ENCODE results near the gene PRKG1. TPM values are rescaled to one million over a fixed set of nuclear protein-coding genes. Genes with fewer than 3 reads are reported as not detected.

PRKG1 gene
- total RNA-seq, 4 donors from 2014 or later: 24.0 to 89.1 (median 45.7) TPM

- no peak overlapping the region for H3K4me3 ChIP-seq
- no peak for TF ChIP-seq CTCF (IDR thresholded peaks at IDR 0.05)
- no peak for TF ChIP-seq POLR2A (IDR thresholded peaks at IDR 0.05)
- DNase-seq: no peak
- no peaks in the 10 kb centered on the region for H3K27me3 ChIP-seq
- H3K27ac ChIP-seq: no peak overlapping the region
- H3K36me3 ChIP-seq: no peaks in the 10 kb centered on the region
- no peaks in the 10 kb centered on the region for H3K9me3 ChIP-seq
- no peaks in the 10 kb centered on the region for H3K4me1 ChIP-seq
These were observed 1023.8 kb downstream of the PRKG1 start for GRCh38 chr10:52098130-52098529.

- Histone ChIP-seq H3K4me3 (no peak overlapping the region), H3K9me3 (no peaks in the 10 kb centered on the region), H3K27ac (no peak overlapping the region), H3K36me3 (no peaks in the 10 kb centered on the region), H3K4me1 (no peaks in the 10 kb centered on the region), H3K27me3 (no peaks in the 10 kb centered on the region)
- TF ChIP-seq POLR2A (IDR thresholded peaks at IDR 0.05): no peak
- TF ChIP-seq CTCF (IDR thresholded peaks at IDR 0.05): no peak
- no peak for DNase-seq
These were observed 1024.8 kb downstream of the PRKG1 start for GRCh38 chr10:52099026-52099600.

GRCh38 chr10:52100011-52100547 lies 1025.8 kb downstream of the PRKG1 start:
- H3K36me3 ChIP-seq: no peaks in the 10 kb centered on the region
- H3K4me1 ChIP-seq: no peaks in the 10 kb centered on the region
- H3K27ac ChIP-seq: no peak overlapping the region
- TF ChIP-seq POLR2A (IDR thresholded peaks at IDR 0.05) (no peak), CTCF (IDR thresholded peaks at IDR 0.05) (no peak)
- H3K27me3 ChIP-seq: no peaks in the 10 kb centered on the region
- H3K9me3 ChIP-seq: no peaks in the 10 kb centered on the region
- no peak overlapping the region for H3K4me3 ChIP-seq
- DNase-seq: no peak

GRCh38 chr10:52105301-52105700 lies 1031.0 kb downstream of the PRKG1 start:
- Histone ChIP-seq H3K27ac (no peak overlapping the region), H3K27me3 (no peaks in the 10 kb centered on the region), H3K9me3 (no peaks in the 10 kb centered on the region), H3K4me3 (no peak overlapping the region), H3K36me3 (no peaks in the 10 kb centered on the region), H3K4me1 (no peaks in the 10 kb centered on the region)
- DNase-seq: no peak
- TF ChIP-seq POLR2A (IDR thresholded peaks at IDR 0.05) (no peak), CTCF (IDR thresholded peaks at IDR 0.05) (no peak)

- H3K27ac ChIP-seq: no peak overlapping the region
- DNase-seq: no peak
- no peaks in the 10 kb centered on the region for H3K36me3 ChIP-seq
- no peaks in the 10 kb centered on the region for H3K9me3 ChIP-seq
- no peak for TF ChIP-seq CTCF (IDR thresholded peaks at IDR 0.05)
- no peak for TF ChIP-seq POLR2A (IDR thresholded peaks at IDR 0.05)
- no peak overlapping the region for H3K4me3 ChIP-seq
- H3K27me3 ChIP-seq: no peaks in the 10 kb centered on the region
- H3K4me1 ChIP-seq: no peaks in the 10 kb centered on the region
These were observed 1031.7 kb downstream of the PRKG1 start for GRCh38 chr10:52106011-52106410.

Measured in Peyer's patch (tissue), 4 donors.